GM21825 (cell line): ENCODE results near the gene PLGLB1.
"Not testable (repeated sequence)": the region's sequence is repeated elsewhere in the genome, so short reads cannot be mapped to it uniquely, and the experiment has no call there.

Experiments
- ATAC-seq: cut with Tn5 transposase; IDR thresholded peaks from one replicate; pipeline ENCODE4 v1.9.1; 2021; ENCODE audit warnings: mild to moderate bottlenecking, moderate library complexity; ENCODE audit not compliant: unreplicated experiment

The PLGLB1 gene

DNA sequence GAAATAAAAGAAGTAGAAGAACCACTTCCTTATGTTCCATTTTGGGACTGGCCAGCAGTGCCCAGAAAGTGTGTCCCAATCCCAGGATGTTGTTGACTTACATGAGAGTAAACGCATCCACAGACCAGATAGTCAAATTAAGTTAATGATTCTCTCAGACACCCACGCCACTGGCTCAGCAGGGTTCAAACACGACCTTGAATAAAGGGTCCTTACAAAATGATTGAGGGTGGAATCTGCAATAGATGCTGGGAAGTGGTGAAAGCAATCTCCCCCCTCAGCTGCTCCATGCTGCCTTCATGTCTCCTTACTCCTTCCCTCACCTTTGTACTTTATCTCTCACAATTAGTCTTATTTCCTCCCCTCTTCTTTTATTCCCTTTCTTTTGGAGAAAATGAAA lies at the start of gene PLGLB1:
TSS of gene PLGLB1 (minus strand) at position 101 of the 400 bp plus-strand sequence. CDS start at position 40, 61 bp downstream.
- not testable (repeated sequence) for ATAC-seq

DNA sequence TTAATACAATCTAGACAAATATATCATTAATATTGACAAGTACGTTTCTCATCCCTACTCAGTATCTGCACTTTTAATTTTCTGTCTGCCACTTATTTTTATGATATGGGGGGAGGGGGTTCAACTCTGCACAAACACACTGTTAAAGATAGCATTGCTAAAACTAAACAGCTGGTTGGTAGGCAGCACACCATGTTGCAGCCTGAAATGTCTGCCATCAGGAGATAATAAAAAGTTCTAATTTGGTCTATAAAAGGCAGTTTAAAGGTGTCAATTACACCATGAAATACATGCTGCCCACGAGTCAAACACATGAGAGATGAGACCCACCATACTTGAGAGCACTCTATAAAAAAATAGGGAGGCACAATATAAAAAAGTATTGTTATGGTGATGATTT lies 42.7 kb upstream of the PLGLB1 start:
- not testable (repeated sequence) for ATAC-seq

DNA sequence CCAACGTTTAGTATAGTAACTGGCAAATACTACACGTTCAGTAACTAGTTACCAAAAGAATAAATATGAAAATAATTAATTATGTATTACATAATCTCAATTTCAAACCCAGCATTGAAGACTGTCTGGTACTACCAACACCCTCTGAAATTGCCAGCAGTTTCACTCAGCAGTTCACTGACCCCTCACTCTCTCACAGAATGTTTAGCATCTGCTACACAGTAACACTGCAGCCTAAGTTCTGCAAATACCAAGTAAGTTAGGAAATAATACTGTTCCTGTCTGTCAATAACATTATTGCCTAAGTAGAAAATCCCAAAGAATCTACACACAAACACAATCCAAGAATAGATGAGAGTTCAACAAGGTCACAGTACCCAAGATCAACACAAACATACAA lies 41.8 kb upstream of the PLGLB1 start:
- ATAC-seq, result not testable (repeated sequence)

DNA sequence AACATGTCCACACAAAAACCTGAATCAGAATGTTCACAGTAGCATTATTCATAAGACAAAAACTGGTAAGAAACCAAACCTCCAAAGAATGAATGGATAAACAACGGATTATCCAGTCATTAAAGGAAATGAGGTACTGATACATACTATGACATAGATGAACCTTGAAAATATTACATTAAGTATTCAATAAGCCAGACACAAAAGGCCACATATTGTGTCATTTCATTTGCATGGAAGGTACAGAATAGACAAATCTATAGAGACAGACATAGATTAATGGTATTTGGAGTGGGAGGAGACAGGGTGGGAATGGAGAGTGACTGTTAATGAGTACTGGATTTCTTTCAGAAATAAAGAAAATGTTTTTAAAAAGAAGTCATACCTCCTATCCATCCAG lies 39.9 kb upstream of the PLGLB1 start:
- ATAC-seq, result not testable (repeated sequence)

DNA sequence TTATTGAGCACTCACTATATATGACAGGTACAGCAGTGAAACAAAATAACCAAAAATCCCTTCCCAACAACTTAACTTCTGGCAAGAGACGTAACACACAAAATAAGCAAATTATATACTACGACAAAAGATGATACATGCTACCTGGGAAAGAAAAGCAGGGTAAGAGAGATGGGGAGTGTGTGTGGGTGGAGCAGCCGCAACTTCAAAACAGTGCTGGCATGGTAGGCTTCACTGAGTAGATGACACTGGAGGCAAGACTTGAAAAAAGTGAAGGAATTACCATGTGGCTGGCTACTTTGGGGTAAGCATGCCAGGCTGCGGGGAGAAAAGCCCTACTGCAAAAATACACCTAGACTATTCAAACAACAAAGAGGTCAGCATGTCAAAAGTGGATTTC lies 36.0 kb upstream of the PLGLB1 start:
- ATAC-seq, result not testable (repeated sequence)

DNA sequence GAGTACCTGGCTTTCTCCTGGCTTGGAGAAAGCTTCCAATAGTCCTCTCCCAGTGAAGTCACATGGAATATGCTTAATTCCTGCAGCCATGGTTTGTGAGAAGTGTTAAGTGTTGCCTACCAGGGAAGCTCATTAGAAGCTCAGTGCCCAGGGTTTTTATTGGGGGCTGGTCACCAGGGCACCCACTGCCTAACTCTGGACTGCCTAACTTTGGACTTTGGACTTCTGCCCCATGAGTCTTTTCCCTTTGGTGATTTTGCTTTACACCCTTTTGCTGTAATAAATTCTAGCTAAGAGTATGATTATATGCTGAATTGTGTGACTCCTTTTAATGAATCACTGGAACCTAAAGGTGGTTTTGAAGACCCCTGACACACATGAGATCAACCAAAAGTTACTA lies 35.2 kb upstream of the PLGLB1 start:
- ATAC-seq, result not testable (repeated sequence)

DNA sequence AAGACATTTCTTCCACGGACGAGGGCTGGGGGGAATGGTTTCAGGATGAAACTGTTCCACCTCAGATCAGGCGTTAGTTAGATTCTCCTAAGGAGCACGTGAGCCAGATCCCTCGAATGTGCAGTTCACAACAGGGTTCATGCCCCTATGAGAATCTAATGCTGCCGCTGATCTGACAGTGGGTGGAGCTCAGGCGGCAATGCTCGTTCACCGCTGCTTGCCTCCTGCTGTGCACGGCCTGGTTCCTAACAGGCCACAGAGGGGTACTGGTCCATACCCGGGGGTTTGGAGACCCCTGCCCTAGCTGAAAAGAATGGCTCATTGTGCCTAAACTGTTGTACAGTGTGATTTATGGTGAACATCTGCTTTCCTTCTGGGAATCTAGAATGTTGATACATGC lies 34.8 kb upstream of the PLGLB1 start:
- ATAC-seq, result not testable (repeated sequence)

DNA sequence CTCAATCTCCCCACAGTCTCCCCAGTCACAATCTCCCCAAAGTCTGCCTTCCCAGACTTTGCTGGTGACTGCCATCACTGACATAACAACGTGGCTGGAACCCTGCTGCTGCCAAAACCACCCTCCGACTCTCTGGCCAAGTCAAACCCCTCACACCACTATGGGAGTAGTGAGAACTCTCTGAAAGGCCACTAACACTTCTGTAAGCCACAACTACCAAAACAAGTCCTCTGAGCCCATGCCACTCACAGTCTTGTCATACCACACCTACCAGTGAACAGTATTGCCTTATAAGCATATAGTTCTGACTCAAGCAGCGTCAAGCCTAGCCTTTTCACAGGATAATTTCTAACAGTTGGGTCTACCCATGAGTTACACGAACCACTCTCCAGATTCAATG lies 32.7 kb upstream of the PLGLB1 start:
- ATAC-seq, result not testable (repeated sequence)

DNA sequence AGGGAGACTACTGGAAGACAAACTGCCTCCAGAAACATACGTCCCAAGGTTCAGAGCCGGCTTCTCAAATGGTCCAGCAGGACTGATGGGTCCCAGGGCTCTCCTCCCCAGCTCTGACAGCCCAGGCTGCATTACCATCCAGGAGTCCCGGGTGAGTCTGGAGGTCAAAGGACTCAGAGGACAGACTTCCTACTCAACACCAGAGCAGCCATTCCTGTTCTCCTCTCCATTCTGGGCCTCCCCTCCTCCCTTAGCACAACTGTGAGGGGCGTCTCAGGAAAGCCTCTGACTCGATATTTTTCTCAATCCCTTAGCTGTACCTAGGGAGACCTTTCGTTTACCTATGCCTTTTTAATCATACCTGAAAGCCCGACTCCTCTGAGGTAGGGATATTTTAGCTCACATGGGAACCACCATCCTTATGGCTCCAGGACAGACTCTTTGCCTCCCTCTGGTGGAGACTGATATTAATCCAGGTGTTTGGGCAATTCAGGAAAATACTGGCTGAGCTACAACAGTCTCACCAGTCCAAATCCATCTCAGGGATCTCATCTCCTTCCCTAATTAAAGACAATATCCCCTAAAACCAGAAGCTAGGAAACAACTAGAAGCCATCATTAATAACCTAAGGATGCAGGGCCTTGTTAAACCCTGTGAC lies 19.8 kb upstream of the PLGLB1 start:
- not testable (repeated sequence) for ATAC-seq

DNA sequence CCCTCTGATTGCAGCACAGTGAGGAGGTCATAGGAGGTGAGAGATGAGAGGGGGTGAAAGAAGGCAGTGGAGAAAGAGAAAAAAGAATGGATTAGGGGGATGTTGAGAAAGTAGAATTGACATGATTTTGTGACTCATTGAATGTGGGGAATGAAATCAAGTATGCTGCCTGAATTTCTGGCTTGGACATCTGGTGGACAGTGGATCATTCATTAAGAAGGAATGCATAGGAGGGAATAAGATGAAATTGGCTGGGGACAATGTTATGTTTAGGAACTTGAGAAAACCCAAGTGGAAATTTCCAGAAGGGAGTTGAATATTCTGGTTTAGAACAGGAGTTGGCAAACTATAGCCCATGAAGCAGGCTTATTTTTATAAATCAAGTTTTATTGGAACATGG lies 7.0 kb upstream of the PLGLB1 start:
- not testable (repeated sequence) for ATAC-seq

DNA sequence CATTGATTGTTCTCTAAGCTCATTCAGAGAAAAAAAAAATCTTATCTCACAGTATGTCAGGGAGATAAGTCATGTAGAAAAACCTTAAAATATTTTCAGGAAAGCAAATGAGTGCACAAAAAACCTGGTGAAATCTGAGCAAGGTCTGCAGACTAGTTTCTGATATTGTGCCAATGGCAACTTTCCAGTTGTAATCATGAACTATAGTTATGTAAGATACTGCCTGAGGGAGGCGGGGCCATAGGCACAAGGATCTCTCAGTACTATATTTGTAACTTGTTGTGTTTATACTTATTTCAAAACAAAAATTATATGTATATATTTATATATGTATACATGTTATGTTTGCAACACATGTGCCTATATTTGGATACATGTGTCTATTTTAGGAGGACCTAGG lies 5.2 kb upstream of the PLGLB1 start:
- ATAC-seq, result not testable (repeated sequence)

DNA sequence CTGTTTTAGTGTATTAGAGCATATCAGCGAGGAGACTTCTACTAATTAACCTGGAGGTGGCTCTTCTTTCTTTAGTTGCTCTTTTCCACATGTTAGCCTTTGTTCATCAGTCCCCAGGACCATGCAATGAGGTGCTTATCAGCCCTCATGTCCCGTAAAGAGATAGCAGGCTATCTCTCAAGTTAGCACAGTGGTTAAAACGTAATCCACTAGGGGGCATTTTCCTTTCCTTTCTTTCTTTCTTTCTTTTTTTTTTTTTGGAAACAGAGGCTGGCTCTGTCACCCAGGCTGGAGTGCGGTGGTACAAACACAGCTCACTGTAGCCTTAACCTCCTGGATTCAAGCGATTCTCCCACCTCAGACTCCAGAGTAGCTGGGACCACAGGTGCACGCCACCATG lies 4.3 kb upstream of the PLGLB1 start:
- not testable (repeated sequence) for ATAC-seq

DNA sequence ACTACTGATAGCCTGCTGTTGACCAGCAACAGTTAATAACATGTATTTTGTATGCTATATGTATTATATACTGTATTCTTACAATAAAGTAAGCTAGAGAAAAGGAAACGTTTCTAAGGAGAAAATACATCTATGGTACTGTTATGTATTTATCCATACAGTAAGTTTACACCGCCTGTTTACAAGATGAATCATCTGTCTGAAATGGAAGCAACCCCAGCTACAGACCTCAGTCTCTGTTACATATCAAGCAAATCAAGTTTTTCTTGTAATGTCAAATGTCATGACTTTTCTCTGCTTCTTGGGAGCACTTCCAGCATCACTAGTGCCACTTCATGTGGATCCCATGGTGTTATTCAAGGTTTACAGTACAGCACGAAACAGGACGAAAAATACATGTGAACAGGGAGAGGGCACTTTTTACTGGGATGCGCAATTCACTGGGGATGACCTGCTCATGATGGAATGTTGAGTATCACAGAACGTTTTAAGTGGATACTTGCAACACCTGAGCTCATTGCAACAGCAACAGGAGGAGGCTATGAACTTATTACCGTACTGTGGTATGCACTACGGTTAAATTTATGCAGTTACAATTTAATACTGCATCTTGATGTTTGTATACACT lies 2.5 kb upstream of the PLGLB1 start:
- ATAC-seq, result not testable (repeated sequence)

DNA sequence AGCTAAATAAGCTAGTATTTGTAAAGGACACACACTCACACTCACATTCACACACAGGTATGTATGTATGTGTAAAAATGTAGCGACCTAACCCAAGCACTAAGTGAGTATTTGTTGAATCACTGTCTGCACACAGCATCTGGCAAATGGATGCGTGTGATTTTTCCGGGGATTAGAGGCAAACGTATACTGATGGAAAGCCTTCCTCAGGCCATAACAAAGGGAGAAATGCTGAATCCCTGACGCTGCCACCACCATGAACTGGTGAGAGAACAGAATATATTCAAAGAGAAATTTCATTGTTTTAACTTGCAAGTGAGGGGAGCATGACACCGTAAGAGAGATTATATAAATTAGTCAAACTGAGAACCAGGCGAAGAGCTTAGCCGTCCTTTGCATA lies 601 bp downstream of the PLGLB1 start:
- not testable (repeated sequence) for ATAC-seq

DNA sequence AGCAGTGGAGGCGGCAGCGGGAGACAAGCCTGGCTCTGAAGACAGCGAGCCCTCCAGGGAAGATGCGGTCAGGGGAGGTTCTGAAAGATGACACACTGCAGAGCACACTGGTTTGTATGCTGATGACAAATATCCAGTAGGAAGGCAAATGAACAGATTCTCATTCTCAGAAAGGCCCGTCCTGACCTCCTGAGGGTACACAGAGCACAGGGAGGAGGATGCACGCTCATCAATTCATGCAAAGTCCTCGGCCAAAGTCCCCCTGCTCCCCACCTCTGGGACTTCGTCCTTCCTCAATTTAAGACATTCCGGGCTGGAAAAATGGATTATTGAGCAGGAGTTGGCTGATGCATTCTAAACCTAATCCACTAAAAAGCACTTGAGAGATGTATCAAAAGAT lies 2.6 kb downstream of the PLGLB1 start:
- ATAC-seq, result not testable (repeated sequence)

DNA sequence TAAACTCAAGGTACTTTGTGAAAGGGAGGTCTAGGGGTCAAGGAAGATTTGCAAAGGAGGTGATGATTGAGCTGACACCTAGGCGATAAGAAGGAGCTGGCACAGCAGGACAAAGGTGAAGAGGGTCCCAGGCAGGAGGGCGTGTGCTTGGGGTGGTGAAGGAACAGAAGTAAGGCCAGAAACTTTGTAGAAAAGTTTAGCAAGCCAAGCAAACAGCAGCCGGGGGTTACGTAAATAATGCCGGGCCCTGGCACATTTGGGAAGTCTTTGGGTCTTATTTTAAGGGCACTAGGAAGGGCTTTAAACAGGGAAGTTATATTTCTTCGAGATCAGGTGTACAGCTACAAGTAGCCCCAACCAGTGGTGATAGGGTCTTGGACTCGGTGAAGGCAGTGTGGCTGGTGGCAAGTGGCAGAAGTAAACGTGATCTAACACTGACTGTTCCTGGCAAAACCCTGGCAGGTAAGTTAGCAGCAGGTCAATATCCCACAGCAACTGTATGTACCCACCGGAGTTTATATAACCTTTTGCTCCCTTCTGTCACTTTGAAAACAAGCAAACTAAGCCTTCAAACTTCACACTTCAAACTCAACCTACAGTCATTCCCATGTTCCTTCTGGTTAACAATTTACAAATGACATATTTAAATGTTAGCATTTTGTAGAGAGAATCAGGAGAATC lies 7.0 kb downstream of the PLGLB1 start:
- ATAC-seq, result not testable (repeated sequence)

DNA sequence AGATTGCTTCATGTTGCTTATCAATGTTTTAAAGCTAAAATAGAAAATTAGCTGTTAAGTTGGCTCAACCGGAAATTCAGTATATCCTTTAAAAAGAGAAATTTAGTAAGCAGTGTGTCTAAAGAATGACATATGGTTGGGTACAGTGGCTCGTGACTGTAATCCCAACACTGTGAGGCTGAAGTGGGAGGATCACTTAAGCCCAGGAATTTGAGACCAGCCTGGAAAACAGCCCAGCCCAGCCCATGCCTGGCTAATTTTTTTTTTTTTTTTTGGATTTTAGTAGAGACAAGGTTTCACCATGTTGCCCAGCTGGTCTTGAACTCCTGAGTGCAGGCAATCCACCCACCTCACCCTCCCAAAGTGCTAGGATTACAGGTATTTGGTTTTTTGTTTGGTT lies 17.2 kb downstream of the PLGLB1 start:
- not testable (repeated sequence) for ATAC-seq
